Body of pancreas (tissue), 4 donors: ENCODE results near the gene CHP2. TPM values are rescaled to one million over a fixed set of nuclear protein-coding genes. Genes with fewer than 3 reads are reported as not detected.
"Not testable (repeated sequence)": the region's sequence is repeated elsewhere in the genome, so short reads cannot be mapped to it uniquely, and the experiment has no call there.

Experiments
- ATAC-seq: fragments of 150-250 bp; one replicate; pipeline ENCODE4 v1.9.1; 2016
- DNase-seq, 4 donors: peaks; one replicate each; pipeline ENCODE4 v3.0.0-alpha.2; 2019
- H3K27ac ChIP-seq, 4 donors: fragments of 200-600 bp; sonication (generic); 1 replicate in 3 of 4; 2 replicates in 1 of 4; pipeline versions ENCODE4 v1.5.1 to v1.6.1; 2016 to 2019; ENCODE audit warnings: mild to moderate bottlenecking in 1 of 4, mixed read lengths in 1 of 4, moderate library complexity in 1 of 4
- H3K27me3 ChIP-seq, 2 donors: fragments of 200-600 bp; sonication (generic); one replicate each; pipeline ENCODE4 v1.6.0; 2016; ENCODE audit warnings: mild to moderate bottlenecking in 1 of 2
- H3K36me3 ChIP-seq, 2 donors: fragments of 200-600 bp; sonication (generic); replicated peaks in 1 of 2; 2 replicates each; pipeline ENCODE4 v1.5.1; 2016; ENCODE audit warnings: low read depth in 2 of 2; ENCODE audit not compliant: insufficient read depth in 1 of 2
- H3K4me1 ChIP-seq: fragments of 200-600 bp; sonication (generic); one replicate; pipeline ENCODE4 v1.6.0; 2016
- H3K4me3 ChIP-seq, 2 donors: fragments of 200-600 bp; sonication (generic); 1 replicate in 1 of 2; 2 replicates in 1 of 2; pipeline ENCODE4 v1.5.1; 2016 to 2019
- H3K9me3 ChIP-seq, 3 donors: fragments of 200-600 bp; sonication (generic); 1 replicate in 2 of 3; 2 replicates in 1 of 3; pipeline ENCODE4 v1.5.1; 2016
- POLR2A ChIP-seq, 3 donors: fragments of 450-650 bp; IDR thresholded peaks; one replicate each; pipeline ENCODE4 v1.6.1; 2016; ENCODE audit warnings: antibody characterized with exemption in 3 of 3, mild to moderate bottlenecking in 2 of 3
- WGBS, 2 donors: methylation state at CpG; one replicate each; pipeline ENCODE4 v1.1.5; 2017; 5-methylcytosine and 5-hydroxymethylcytosine counted together
- intact Hi-C: fragments of 100-400 bp; cut with DNase I; formaldehyde crosslinking; loops from one replicate; pipeline ENCODE4 v1.15.1; 2023
- total RNA-seq, 2 donors: library from RNA; depleted of rRNA; stranded (reverse); fragments of >200 nt; gene quantifications; one replicate each; pipeline ENCODE4 v1.1.0, GENCODE V29; 2016
- TF ChIP-seq, protein P1 (sequence below), 7 experiments: fragments of 450-650 bp in 4 of 7; fragments of 200-600 bp in 3 of 7; sonication (generic) in 3 of 7; IDR thresholded peaks; one replicate each; pipeline ENCODE4 v1.5.1; 2016 to 2019; ENCODE audit warnings: antibody characterized with exemption in 7 of 7

CHP2 gene
- total RNA-seq, 2 donors from 2014 or later, result not detected

- Histone ChIP-seq H3K36me3 (no peaks in the 10 kb centered on the region), H3K9me3 (peaks cover 0 to 12% (median 0%) of the 10 kb centered on the region in 3 donors), H3K4me3 (no peak overlapping the region), H3K27me3 (no peaks in the 10 kb centered on the region), H3K4me1 (no peaks in the 10 kb centered on the region), H3K27ac (no peak overlapping the region)
- intact Hi-C loops, result no loop called here
- no peak for TF ChIP-seq POLR2A (IDR thresholded peaks at IDR 0.05)
- TF ChIP-seq, protein P1, sequence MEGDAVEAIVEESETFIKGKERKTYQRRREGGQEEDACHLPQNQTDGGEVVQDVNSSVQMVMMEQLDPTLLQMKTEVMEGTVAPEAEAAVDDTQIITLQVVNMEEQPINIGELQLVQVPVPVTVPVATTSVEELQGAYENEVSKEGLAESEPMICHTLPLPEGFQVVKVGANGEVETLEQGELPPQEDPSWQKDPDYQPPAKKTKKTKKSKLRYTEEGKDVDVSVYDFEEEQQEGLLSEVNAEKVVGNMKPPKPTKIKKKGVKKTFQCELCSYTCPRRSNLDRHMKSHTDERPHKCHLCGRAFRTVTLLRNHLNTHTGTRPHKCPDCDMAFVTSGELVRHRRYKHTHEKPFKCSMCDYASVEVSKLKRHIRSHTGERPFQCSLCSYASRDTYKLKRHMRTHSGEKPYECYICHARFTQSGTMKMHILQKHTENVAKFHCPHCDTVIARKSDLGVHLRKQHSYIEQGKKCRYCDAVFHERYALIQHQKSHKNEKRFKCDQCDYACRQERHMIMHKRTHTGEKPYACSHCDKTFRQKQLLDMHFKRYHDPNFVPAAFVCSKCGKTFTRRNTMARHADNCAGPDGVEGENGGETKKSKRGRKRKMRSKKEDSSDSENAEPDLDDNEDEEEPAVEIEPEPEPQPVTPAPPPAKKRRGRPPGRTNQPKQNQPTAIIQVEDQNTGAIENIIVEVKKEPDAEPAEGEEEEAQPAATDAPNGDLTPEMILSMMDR (IDR thresholded peaks at IDR 0.05), result no peak
- 73 to 87% methylated on average over 3 of the region's 3 CpGs for WGBS, 2 donors
- DNase-seq (no peak), ATAC-seq (no peak)
These were observed 44.3 kb upstream of the CHP2 start for GRCh38 chr16:23710504-23710903.

GRCh38 chr16:23711785-23712184, 43.0 kb upstream of the CHP2 start:
- no peak overlapping the region for H3K4me3 ChIP-seq
- H3K9me3 ChIP-seq, result peaks cover 0 to 12% (median 0%) of the 10 kb centered on the region in 3 donors
- intact Hi-C loops, result no loop called here
- no peak overlapping the region for H3K27ac ChIP-seq
- WGBS, 2 donors, result 43% methylated on average over 4 of the region's 4 CpGs; no CpG with 5 or more reads in 1 of the 2 donors
- no peaks in the 10 kb centered on the region for H3K36me3 ChIP-seq
- H3K4me1 ChIP-seq, result no peaks in the 10 kb centered on the region
- TF ChIP-seq POLR2A (IDR thresholded peaks at IDR 0.05), result no peak
- TF ChIP-seq, protein P1 (IDR thresholded peaks at IDR 0.05), result no peak
- ATAC-seq (no peak), DNase-seq (no peak)
- H3K27me3 ChIP-seq, result no peaks in the 10 kb centered on the region

DNA sequence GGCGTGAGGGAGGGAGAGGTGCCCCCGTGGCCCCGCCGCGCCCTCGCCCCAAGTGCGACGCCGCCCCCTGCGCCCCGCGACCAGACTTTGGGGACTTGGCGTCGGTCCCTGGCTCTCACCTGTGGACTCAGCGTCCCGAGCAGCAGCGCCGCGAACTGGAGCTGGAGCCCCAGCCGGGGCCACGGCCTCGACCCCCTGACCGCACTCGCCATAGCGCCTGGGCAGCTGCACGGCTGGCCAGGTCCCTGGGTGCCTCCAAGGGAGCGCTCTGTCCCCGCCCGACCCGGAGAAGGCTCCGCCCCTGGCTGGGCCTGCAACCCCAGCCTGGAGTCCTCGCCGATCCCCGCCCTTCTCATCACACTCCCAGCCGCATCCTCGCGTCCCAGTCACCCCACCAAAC, 41.9 kb upstream of the CHP2 start, which contains the start of gene ERN2:
Gene ERN2, minus strand, starts transcription at position 247 of the 400 bp plus-strand sequence. Its CDS starts 35 bp downstream, at position 212.
- no peak within 1 kb of the TSS for H3K4me3 ChIP-seq
- no peak for ATAC-seq
- H3K27ac ChIP-seq, result no peak within 1 kb of the TSS

GRCh38 chr16:23716484-23716883, 38.3 kb upstream of the CHP2 start:
- Histone ChIP-seq H3K4me1 (no peaks in the 10 kb centered on the region), H3K4me3 (no peak overlapping the region), H3K36me3 (no peaks in the 10 kb centered on the region), H3K27me3 (no peaks in the 10 kb centered on the region), H3K9me3 (no peaks in the 10 kb centered on the region), H3K27ac (no peak overlapping the region)
- ATAC-seq, result no peak
- intact Hi-C loops, result no loop called here
- 67 to 73% methylated on average over 5 of the region's 5 CpGs for WGBS, 2 donors
- TF ChIP-seq, protein P1 (IDR thresholded peaks at IDR 0.05), result no peak
- no peak for TF ChIP-seq POLR2A (IDR thresholded peaks at IDR 0.05)
- DNase-seq, result no peak

More for the DNA sequence above, 41.9 kb upstream of the CHP2 start, which contains the start of gene ERN2:
- DNase-seq, result no peak
- no peaks in the 10 kb centered on the region for H3K27me3 ChIP-seq
- H3K9me3 ChIP-seq, result peaks cover 0 to 12% (median 0%) of the 10 kb centered on the region in 3 donors
- no peaks in the 10 kb centered on the region for H3K4me1 ChIP-seq
- TF ChIP-seq, protein P1 (IDR thresholded peaks at IDR 0.05), result no peak
- no peak for TF ChIP-seq POLR2A (IDR thresholded peaks at IDR 0.05)
- no peaks in the 10 kb centered on the region for H3K36me3 ChIP-seq
- intact Hi-C loops, result no loop called here
- 1 to 3% methylated on average over 10 to 37 of the region's 37 CpGs for WGBS, 2 donors

GRCh38 chr16:23722613-23723240, 32.1 kb upstream of the CHP2 start:
- not testable (repeated sequence) for H3K36me3 ChIP-seq, H3K27me3 ChIP-seq
- WGBS, 2 donors, result 52 to 63% methylated on average over 9 of the region's 9 CpGs

More at GRCh38 chr16:23722613-23723240, 32.1 kb upstream of the CHP2 start:
- ATAC-seq, H3K4me1 ChIP-seq, DNase-seq, intact Hi-C loops, H3K9me3 ChIP-seq, H3K4me3 ChIP-seq, H3K27ac ChIP-seq: not testable (repeated sequence)
